Liver (tissue), 9 donors: ENCODE data around the gene BOC. TPM values are rescaled to one million over a fixed set of nuclear protein-coding genes. Genes with fewer than 3 reads are reported as not detected.

ENCODE experiments used
- DNase-seq: peaks from one replicate; pipeline ENCODE4 v3.0.0-alpha.2; 2017; ENCODE audit warnings: low spot score
- H3K27ac ChIP-seq, 2 donors: one replicate each; pipeline ENCODE4 v1.7.0; 2013; ENCODE audit warnings: inconsistent platforms in 2 of 2, low read length in 2 of 2, control low read depth in 1 of 2, low read depth in 1 of 2, mild to moderate bottlenecking in 1 of 2
- H3K27me3 ChIP-seq, 4 donors: one replicate each; pipeline versions ENCODE4 v1.6.1 to v1.7.0; 2013; ENCODE audit warnings: low read length in 3 of 4, inconsistent platforms in 1 of 4, mild to moderate bottlenecking in 1 of 4, moderate library complexity in 1 of 4; ENCODE audit not compliant: control insufficient read depth in 4 of 4, insufficient read depth in 4 of 4
- H3K36me3 ChIP-seq, 4 donors: one replicate each; pipeline versions ENCODE4 v1.6.1 to v1.7.0; 2013; ENCODE audit warnings: low read length in 3 of 4, mild to moderate bottlenecking in 3 of 4, low read depth in 1 of 4, moderate library complexity in 1 of 4; ENCODE audit not compliant: control insufficient read depth in 4 of 4, insufficient read depth in 3 of 4
- H3K4me1 ChIP-seq, 4 donors: one replicate each; pipeline versions ENCODE4 v1.6.1 to v1.7.0; 2013; ENCODE audit warnings: low read length in 3 of 4, mild to moderate bottlenecking in 3 of 4, moderate library complexity in 1 of 4; ENCODE audit not compliant: control insufficient read depth in 4 of 4, insufficient read depth in 4 of 4
- H3K4me3 ChIP-seq, 3 donors: one replicate each; pipeline versions ENCODE4 v1.6.1 to v1.7.0; 2013; ENCODE audit warnings: low read length in 3 of 3, control low read depth in 1 of 3, low read depth in 1 of 3, mild to moderate bottlenecking in 1 of 3
- H3K9ac ChIP-seq, 2 donors: one replicate each; pipeline ENCODE4 v1.7.0; 2013; ENCODE audit warnings: low read length in 2 of 2, mild to moderate bottlenecking in 2 of 2, moderate library complexity in 2 of 2, control low read depth in 1 of 2, low read depth in 1 of 2
- H3K9me3 ChIP-seq, 4 donors: one replicate each; pipeline versions ENCODE4 v1.6.1 to v1.7.0; 2013; ENCODE audit warnings: low read length in 3 of 4; ENCODE audit not compliant: control insufficient read depth in 4 of 4
- EGR1 ChIP-seq, 2 donors: IDR thresholded peaks; 2 replicates each; pipeline ENCODE4 v1.6.1; 2016 to 2018; ENCODE audit warnings: antibody characterized with exemption in 2 of 2, low read depth in 2 of 2
- FOXA1 ChIP-seq: IDR thresholded peaks from 2 replicates; pipeline ENCODE4 v1.6.1; 2016; ENCODE audit warnings: antibody characterized with exemption
- FOXA2 ChIP-seq: IDR thresholded peaks from 2 replicates; pipeline ENCODE4 v1.6.1; 2016; ENCODE audit warnings: antibody characterized with exemption
- GABPA ChIP-seq, 2 donors: IDR thresholded peaks in 1 of 2; conservative IDR thresholded peaks in 1 of 2; 2 replicates each; pipeline ENCODE4 v1.6.1; 2016; ENCODE audit warnings: antibody characterized with exemption in 2 of 2, mild to moderate bottlenecking in 1 of 2, moderate library complexity in 1 of 2
- HNF4A ChIP-seq, 2 donors: conservative IDR thresholded peaks; 2 replicates each; pipeline ENCODE4 v1.6.1; 2016; ENCODE audit warnings: antibody characterized with exemption in 2 of 2, mild to moderate bottlenecking in 2 of 2
- HNF4G ChIP-seq: IDR thresholded peaks from 2 replicates; pipeline ENCODE4 v1.6.1; 2016; ENCODE audit warnings: antibody characterized with exemption
- JUND ChIP-seq, 2 donors: IDR thresholded peaks; 2 replicates each; pipeline ENCODE4 v1.6.1; 2016; ENCODE audit warnings: antibody characterized with exemption in 2 of 2
- MAX ChIP-seq: IDR thresholded peaks from 2 replicates; pipeline ENCODE4 v1.6.1; 2016; ENCODE audit warnings: antibody characterized with exemption
- NR2F2 ChIP-seq: IDR thresholded peaks from 2 replicates; pipeline ENCODE4 v1.6.1; 2016; ENCODE audit warnings: antibody characterized with exemption
- RAD21 ChIP-seq, 2 donors: IDR thresholded peaks; 2 replicates each; pipeline ENCODE4 v1.6.1; 2016; ENCODE audit warnings: antibody characterized with exemption in 2 of 2, mild to moderate bottlenecking in 2 of 2
- REST ChIP-seq: IDR thresholded peaks from 2 replicates; pipeline ENCODE4 v1.6.1; 2016; ENCODE audit warnings: antibody characterized with exemption, mild to moderate bottlenecking
- RXRA ChIP-seq, 2 donors: IDR thresholded peaks; 2 replicates each; pipeline ENCODE4 v1.6.1; 2017 to 2018; ENCODE audit warnings: antibody characterized with exemption in 2 of 2, mild to moderate bottlenecking in 1 of 2
- SP1 ChIP-seq: IDR thresholded peaks from 2 replicates; pipeline ENCODE4 v1.6.1; 2018; ENCODE audit warnings: antibody characterized with exemption, mild to moderate bottlenecking
- TAF1 ChIP-seq: conservative IDR thresholded peaks from 2 replicates; pipeline ENCODE4 v1.6.1; 2016; ENCODE audit warnings: antibody characterized with exemption, mild to moderate bottlenecking
- YY1 ChIP-seq: IDR thresholded peaks from 2 replicates; pipeline ENCODE4 v1.6.1; 2016; ENCODE audit warnings: antibody characterized with exemption, mild to moderate bottlenecking
- ZBTB33 ChIP-seq: IDR thresholded peaks from 2 replicates; pipeline ENCODE4 v1.6.1; 2016; ENCODE audit warnings: antibody characterized with exemption
- WGBS: extraction: QIAGEN DNeasy Blood & Tissue Kit; methylation state at CpG from one replicate; pipeline ENCODE4 v1.1.7; 2013; 5-methylcytosine and 5-hydroxymethylcytosine counted together
- polyA plus RNA-seq, 2 donors: library from polyadenylated mRNA; stranded (reverse) in 1 of 2; unstranded in 1 of 2; fragments of 200-250 nt in 1 of 2; fragments of >200 nt in 1 of 2; fragmentation: Nextera tagmentation in 1 of 2; extraction: Ambion mirVana in 1 of 2; gene quantifications; one replicate each; pipeline versions ENCODE4 v1.2.1 to v1.2.3, GENCODE V29; 2013 to 2015
- total RNA-seq, 2 donors: library from RNA; depleted of rRNA; stranded (reverse); fragments of >200 nt; gene quantifications; one replicate each; pipeline ENCODE4 v1.2.3, GENCODE V29; 2014
- TF ChIP-seq, protein P1 (sequence below): IDR thresholded peaks from 2 replicates; pipeline ENCODE4 v1.6.1; 2016; ENCODE audit warnings: antibody characterized with exemption
- TF ChIP-seq, protein P2 (sequence below): fragments of 150-350 bp; IDR thresholded peaks from 2 replicates; pipeline ENCODE4 v1.5.1; 2017; ENCODE audit warnings: improper control_type of control experiment, low read depth, low read length; ENCODE audit not compliant: missing input control
- donor health status: healthy.
- donor health status: healthy.
- donor health status: healthy.
- donor health status: healthy.
- donor health status: healthy.

The BOC gene
- total and polyA plus RNA-seq, 4 donors, result 0.31 to 1.5 (median 0.65) TPM; not detected in 1

GRCh38 chr3:113253702-113254101 lies 42.3 kb downstream of the BOC start:
- H3K4me1 ChIP-seq, result no peaks in the 10 kb centered on the region
- H3K27me3 ChIP-seq, result no peaks in the 10 kb centered on the region
- no peak overlapping the region for H3K9ac ChIP-seq
- TF ChIP-seq, protein P1, sequence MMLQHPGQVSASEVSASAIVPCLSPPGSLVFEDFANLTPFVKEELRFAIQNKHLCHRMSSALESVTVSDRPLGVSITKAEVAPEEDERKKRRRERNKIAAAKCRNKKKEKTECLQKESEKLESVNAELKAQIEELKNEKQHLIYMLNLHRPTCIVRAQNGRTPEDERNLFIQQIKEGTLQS, result no peak
- no peak for TF ChIP-seq ZBTB33
- no peak for TF ChIP-seq YY1
- TF ChIP-seq FOXA2, result no peak
- no peak for TF ChIP-seq RAD21 (IDR thresholded peaks at IDR 0.05)
- no peak for TF ChIP-seq MAX
- TF ChIP-seq REST, result no peak
- no peak for TF ChIP-seq GABPA (IDR thresholded peaks at IDR 0.05 in 1 of 2, conservative IDR thresholded peaks at IDR 0.05 in 1 of 2)
- no peak overlapping the region for H3K27ac ChIP-seq
- no peak for DNase-seq
- 94% methylated on average over 3 of the region's 3 CpGs for WGBS
- no peak overlapping the region for H3K4me3 ChIP-seq
- H3K36me3 ChIP-seq, result no peaks in the 10 kb centered on the region
- H3K9me3 ChIP-seq, result no peaks in the 10 kb centered on the region

- no peak overlapping the region for H3K27ac ChIP-seq
- H3K9me3 ChIP-seq, result no peaks in the 10 kb centered on the region
- H3K36me3 ChIP-seq, result no peaks in the 10 kb centered on the region
- H3K4me3 ChIP-seq, result no peak overlapping the region
- no peaks in the 10 kb centered on the region for H3K4me1 ChIP-seq
- no peak overlapping the region for H3K9ac ChIP-seq
- H3K27me3 ChIP-seq, result no peaks in the 10 kb centered on the region
- DNase-seq, result no peak
- 85% methylated on average over 14 of the region's 14 CpGs for WGBS
- TF ChIP-seq RXRA (IDR thresholded peaks at IDR 0.05), result no peak
- TF ChIP-seq, protein P2, sequence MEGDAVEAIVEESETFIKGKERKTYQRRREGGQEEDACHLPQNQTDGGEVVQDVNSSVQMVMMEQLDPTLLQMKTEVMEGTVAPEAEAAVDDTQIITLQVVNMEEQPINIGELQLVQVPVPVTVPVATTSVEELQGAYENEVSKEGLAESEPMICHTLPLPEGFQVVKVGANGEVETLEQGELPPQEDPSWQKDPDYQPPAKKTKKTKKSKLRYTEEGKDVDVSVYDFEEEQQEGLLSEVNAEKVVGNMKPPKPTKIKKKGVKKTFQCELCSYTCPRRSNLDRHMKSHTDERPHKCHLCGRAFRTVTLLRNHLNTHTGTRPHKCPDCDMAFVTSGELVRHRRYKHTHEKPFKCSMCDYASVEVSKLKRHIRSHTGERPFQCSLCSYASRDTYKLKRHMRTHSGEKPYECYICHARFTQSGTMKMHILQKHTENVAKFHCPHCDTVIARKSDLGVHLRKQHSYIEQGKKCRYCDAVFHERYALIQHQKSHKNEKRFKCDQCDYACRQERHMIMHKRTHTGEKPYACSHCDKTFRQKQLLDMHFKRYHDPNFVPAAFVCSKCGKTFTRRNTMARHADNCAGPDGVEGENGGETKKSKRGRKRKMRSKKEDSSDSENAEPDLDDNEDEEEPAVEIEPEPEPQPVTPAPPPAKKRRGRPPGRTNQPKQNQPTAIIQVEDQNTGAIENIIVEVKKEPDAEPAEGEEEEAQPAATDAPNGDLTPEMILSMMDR, result no peak
- no peak for TF ChIP-seq FOXA1
- no peak for TF ChIP-seq RAD21 (IDR thresholded peaks at IDR 0.05)
- TF ChIP-seq HNF4A (conservative IDR thresholded peaks at IDR 0.05), result no peak
- no peak for TF ChIP-seq GABPA (IDR thresholded peaks at IDR 0.05 in 1 of 2, conservative IDR thresholded peaks at IDR 0.05 in 1 of 2)
- TF ChIP-seq SP1, result no peak
- no peak for TF ChIP-seq FOXA2
- no peak for TF ChIP-seq TAF1
- no peak for TF ChIP-seq MAX
- TF ChIP-seq HNF4G, result no peak
- no peak for TF ChIP-seq NR2F2
- TF ChIP-seq EGR1 (IDR thresholded peaks at IDR 0.05; ENCODE audit: low read depth in 2 of 2), result no peak
- TF ChIP-seq YY1, result no peak
- no peak for TF ChIP-seq ZBTB33
- TF ChIP-seq JUND (IDR thresholded peaks at IDR 0.05), result no peak
- TF ChIP-seq, protein P1, result no peak
These were observed 43.0 kb downstream of the BOC start for GRCh38 chr3:113254171-113254947.
